Measurements from ENCODE around the gene BCAR3. TPM values are rescaled to one million over a fixed set of nuclear protein-coding genes. Genes with fewer than 3 reads are reported as not detected.

Gene BCAR3
- total RNA-seq, 1 experiment from 2014 or later: 9.3 TPM

GRCh38 chr1:93532780-93533378, 148.8 kb downstream of the BCAR3 start:
- Mint-ChIP-seq H3K4me1 (ENCODE audit: low read depth, unreplicated experiment) (peaks cover 4% of the 10 kb centered on the region), H3K27me3 (ENCODE audit: insufficient read depth, unreplicated experiment) (no peaks in the 10 kb centered on the region), H3K9me3 (ENCODE audit: unreplicated experiment) (no peaks in the 10 kb centered on the region), H3K27ac (ENCODE audit: unreplicated experiment) (no peak overlapping the region), H3K4me3 (ENCODE audit: unreplicated experiment) (no peak overlapping the region), H3K36me3 (ENCODE audit: insufficient read depth, unreplicated experiment) (peaks cover 18% of the 10 kb centered on the region)
- Histone ChIP-seq H3K4me1 (no peaks in the 10 kb centered on the region), H3K36me3 (ENCODE audit: control insufficient read depth, insufficient read depth, low read length) (no peaks in the 10 kb centered on the region), H3K4me3 (ENCODE audit: low read depth, low read length) (no peak overlapping the region), H3K27me3 (replicated peaks; ENCODE audit: control insufficient read depth, insufficient read depth, low read length) (no peaks in the 10 kb centered on the region), H3K9me3 (no peaks in the 10 kb centered on the region)
- no TSS peak for BruUV-seq (replicated peaks)
- ChIA-PET POLR2A (no interaction called here), CTCF (no interaction called here)
- no peak for DNase-seq
- intact Hi-C loops (cut with micrococcal nuclease; ENCODE audit: unreplicated experiment): no loop called here
- no peak for TF ChIP-seq CTCF (IDR thresholded peaks at IDR 0.05; ENCODE audit: insufficient read depth in 1 of 2, low read depth in 1 of 2, low read length in 1 of 2, severe bottlenecking in 1 of 2, unreplicated experiment in 1 of 2)

GRCh38 chr1:93531193-93531592, 150.4 kb downstream of the BCAR3 start:
- no peaks in the 10 kb centered on the region for H3K27me3 Mint-ChIP-seq (ENCODE audit: insufficient read depth, unreplicated experiment)
- no peaks in the 10 kb centered on the region for H3K36me3 ChIP-seq (ENCODE audit: control insufficient read depth, insufficient read depth, low read length)
- DNase-seq: no peak
- no peaks in the 10 kb centered on the region for H3K27me3 ChIP-seq (replicated peaks; ENCODE audit: control insufficient read depth, insufficient read depth, low read length)
- no peaks in the 10 kb centered on the region for H3K9me3 Mint-ChIP-seq (ENCODE audit: unreplicated experiment)
- H3K36me3 Mint-ChIP-seq (ENCODE audit: insufficient read depth, unreplicated experiment): peaks cover 19% of the 10 kb centered on the region
- H3K27ac Mint-ChIP-seq (ENCODE audit: unreplicated experiment): no peak overlapping the region
- ChIA-PET POLR2A (no interaction called here), CTCF (no interaction called here)
- H3K4me3 Mint-ChIP-seq (ENCODE audit: unreplicated experiment): no peak overlapping the region
- intact Hi-C loops (cut with micrococcal nuclease; ENCODE audit: unreplicated experiment): no loop called here
- no peaks in the 10 kb centered on the region for H3K4me1 ChIP-seq
- H3K9me3 ChIP-seq: no peaks in the 10 kb centered on the region
- TF ChIP-seq CTCF (IDR thresholded peaks at IDR 0.05; ENCODE audit: insufficient read depth in 1 of 2, low read depth in 1 of 2, low read length in 1 of 2, severe bottlenecking in 1 of 2, unreplicated experiment in 1 of 2): no peak
- H3K4me1 Mint-ChIP-seq (ENCODE audit: low read depth, unreplicated experiment): peaks cover 5% of the 10 kb centered on the region
- no TSS peak for BruUV-seq (replicated peaks)
- no peak overlapping the region for H3K4me3 ChIP-seq (ENCODE audit: low read depth, low read length)

- Mint-ChIP-seq H3K4me1 (ENCODE audit: low read depth, unreplicated experiment) (peaks cover 5% of the 10 kb centered on the region), H3K27me3 (ENCODE audit: insufficient read depth, unreplicated experiment) (no peaks in the 10 kb centered on the region), H3K27ac (ENCODE audit: unreplicated experiment) (no peak overlapping the region), H3K36me3 (ENCODE audit: insufficient read depth, unreplicated experiment) (peaks cover 19% of the 10 kb centered on the region), H3K4me3 (ENCODE audit: unreplicated experiment) (no peak overlapping the region), H3K9me3 (ENCODE audit: unreplicated experiment) (no peaks in the 10 kb centered on the region)
- ChIA-PET CTCF (no interaction called here), POLR2A (no interaction called here)
- intact Hi-C loops (cut with micrococcal nuclease; ENCODE audit: unreplicated experiment): no loop called here
- H3K27me3 ChIP-seq (replicated peaks; ENCODE audit: control insufficient read depth, insufficient read depth, low read length): no peaks in the 10 kb centered on the region
- H3K4me3 ChIP-seq (ENCODE audit: low read depth, low read length): no peak overlapping the region
- no peak for DNase-seq
- no peaks in the 10 kb centered on the region for H3K4me1 ChIP-seq
- H3K9me3 ChIP-seq: no peaks in the 10 kb centered on the region
- no peaks in the 10 kb centered on the region for H3K36me3 ChIP-seq (ENCODE audit: control insufficient read depth, insufficient read depth, low read length)
- BruUV-seq (replicated peaks): no TSS peak
- TF ChIP-seq CTCF (IDR thresholded peaks at IDR 0.05; ENCODE audit: insufficient read depth in 1 of 2, low read depth in 1 of 2, low read length in 1 of 2, severe bottlenecking in 1 of 2, unreplicated experiment in 1 of 2): no peak
Observed at GRCh38 chr1:93528412-93528811, 153.2 kb downstream of the BCAR3 start.

All from Caco-2 (cell line).